SK-N-MC (cell line): ENCODE measurements around the gene ABLIM2.

Source experiments
- DNase-seq: peaks from one replicate; pipeline ENCODE4 v3.0.0-alpha.2; 2011; ENCODE audit warnings: low read depth, low spot score
- H3K27ac ChIP-seq: fragments of 200-600 bp; sonication (generic); 2 replicates; pipeline ENCODE4 v1.5.1; 2016; ENCODE audit warnings: mixed run types
- H3K36me3 ChIP-seq: fragments of 200-600 bp; sonication (generic); 2 replicates; pipeline ENCODE4 v1.6.1; 2017; ENCODE audit warnings: antibody characterized with exemption, low read length, mixed read lengths; ENCODE audit not compliant: insufficient read depth
- H3K4me3 ChIP-seq: fragments of 200-600 bp; sonication (generic); 2 replicates; pipeline ENCODE4 v1.5.1; 2016
- H3K9ac ChIP-seq: fragments of 200-600 bp; sonication (generic); 2 replicates; pipeline ENCODE4 v1.8.0; 2017; ENCODE audit warnings: mixed run types, mixed read lengths; ENCODE audit not compliant: insufficient read length
- H3K9me3 ChIP-seq: fragments of 200-600 bp; sonication (generic); 2 replicates; pipeline ENCODE4 v1.6.1; 2017; ENCODE audit warnings: low read depth, mild to moderate bottlenecking, antibody characterized with exemption, low read length, moderate library complexity, mixed read lengths
- EZH2 ChIP-seq: fragments of 200-600 bp; sonication (generic); IDR thresholded peaks from one replicate; pipeline ENCODE4 v1.6.1; 2017; ENCODE audit warnings: antibody characterized with exemption
- FOXP2 ChIP-seq: optimal IDR thresholded peaks from 2 replicates; pipeline ENCODE3; 2011; ENCODE audit warnings: mild to moderate bottlenecking, moderate library complexity; ENCODE audit not compliant: insufficient read depth; ENCODE audit errors: extremely low read length, control extremely low read depth
- POLR2AphosphoS5 ChIP-seq: IDR thresholded peaks from 2 replicates; pipeline ENCODE4 v1.6.1; 2012; ENCODE audit warnings: mild to moderate bottlenecking, low read depth, low read length, borderline replicate concordance

The ABLIM2 gene

GRCh38 chr4:8194306-8195242, 36.0 kb upstream of the ABLIM2 start:
- Histone ChIP-seq H3K4me3 (no peak overlapping the region), H3K9ac (no peak overlapping the region), H3K9me3 (no peaks in the 10 kb centered on the region), H3K36me3 (no peaks in the 10 kb centered on the region), H3K27ac (no peak overlapping the region)
- TF ChIP-seq POLR2AphosphoS5 (no peak), FOXP2 (no peak)
- no peak for DNase-seq

DNA sequence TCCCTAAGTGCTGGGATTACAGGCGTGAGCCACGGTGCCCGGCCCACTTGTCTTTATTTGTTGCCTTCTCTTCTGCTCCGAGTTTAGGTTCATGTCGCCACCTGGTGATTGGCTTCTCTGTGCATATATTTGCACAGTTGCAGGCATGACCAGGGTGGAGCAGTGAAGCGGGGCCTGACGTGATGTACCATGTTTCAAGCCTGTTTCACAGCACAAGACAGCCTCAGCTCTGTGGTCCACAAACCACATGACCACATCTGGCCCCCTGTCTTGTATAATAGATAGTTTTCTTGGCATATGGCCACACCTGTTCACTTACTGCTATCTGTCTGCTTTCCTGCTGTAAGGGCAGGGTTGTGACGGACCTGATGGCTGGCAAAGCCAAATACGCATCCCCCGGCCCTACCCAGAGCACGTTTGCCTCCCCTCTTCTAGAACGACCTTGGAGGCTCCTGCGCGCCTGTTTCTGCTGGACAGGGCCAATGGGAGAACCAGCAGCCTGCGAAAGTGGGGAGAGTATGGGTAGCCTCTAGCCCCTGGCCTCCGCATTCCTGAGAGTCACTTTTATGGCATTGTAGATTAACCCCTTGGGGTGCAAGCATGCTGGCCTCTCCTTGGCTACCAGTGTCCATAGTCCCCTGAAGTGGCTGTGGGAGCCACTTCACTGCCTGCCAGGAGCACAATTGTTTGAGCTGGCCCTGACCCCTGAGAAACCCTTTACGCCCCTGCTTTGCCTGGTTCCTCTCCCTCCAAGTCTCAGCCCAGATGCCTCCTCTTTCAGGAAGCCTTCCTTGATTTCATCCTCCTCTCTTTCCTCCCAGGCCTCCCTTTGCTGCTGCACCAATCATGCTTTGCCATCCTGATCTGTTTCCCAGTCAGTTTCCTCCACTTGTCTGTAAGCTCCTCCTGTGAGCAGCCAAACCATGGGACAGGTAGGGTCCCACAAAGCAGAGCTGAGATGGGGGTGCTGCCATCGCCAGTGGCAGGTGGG, 34.4 kb upstream of the ABLIM2 start:
- no peak overlapping the region for H3K4me3 ChIP-seq
- H3K36me3 ChIP-seq: no peaks in the 10 kb centered on the region
- H3K9me3 ChIP-seq: no peaks in the 10 kb centered on the region
- H3K27ac ChIP-seq: no peak overlapping the region
- no peak for TF ChIP-seq FOXP2
- no peak for TF ChIP-seq EZH2
- no peak overlapping the region for H3K9ac ChIP-seq
- no peak for DNase-seq

DNA sequence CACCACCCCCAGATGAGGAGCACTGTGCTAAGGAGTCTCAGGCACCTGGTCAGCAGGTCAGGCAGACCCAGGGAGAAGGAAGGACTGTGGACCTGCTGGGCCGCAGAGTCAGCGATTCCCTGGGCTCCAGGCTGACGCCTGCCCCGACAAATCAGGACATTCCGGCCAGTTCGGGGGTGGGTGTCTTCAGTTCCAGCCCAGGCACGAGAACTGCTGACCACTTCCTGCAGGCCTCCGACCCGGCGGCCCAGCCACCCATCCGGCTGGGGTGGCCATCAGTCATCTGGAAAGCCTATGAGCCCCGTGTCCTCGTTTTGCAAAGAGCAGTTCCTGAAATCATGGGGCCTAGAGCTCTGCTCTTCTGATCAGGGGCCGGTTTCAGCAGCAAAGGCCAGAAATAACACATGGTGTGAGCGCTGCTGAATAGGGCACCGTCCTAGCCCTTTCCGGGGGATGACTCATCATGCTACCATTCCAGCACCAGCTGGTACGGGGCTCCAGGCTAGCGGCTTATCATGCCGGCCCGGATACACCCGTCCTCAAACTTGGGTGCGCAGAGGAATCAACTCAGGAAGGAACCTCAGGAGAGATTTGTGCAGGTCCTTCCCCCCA, 32.6 kb upstream of the ABLIM2 start:
- no peaks in the 10 kb centered on the region for H3K36me3 ChIP-seq
- DNase-seq: no peak
- H3K9ac ChIP-seq: no peak overlapping the region
- no peaks in the 10 kb centered on the region for H3K9me3 ChIP-seq
- TF ChIP-seq EZH2: no peak
- no peak for TF ChIP-seq POLR2AphosphoS5
- TF ChIP-seq FOXP2: no peak
- H3K27ac ChIP-seq: no peak overlapping the region
- H3K4me3 ChIP-seq: no peak overlapping the region

DNA sequence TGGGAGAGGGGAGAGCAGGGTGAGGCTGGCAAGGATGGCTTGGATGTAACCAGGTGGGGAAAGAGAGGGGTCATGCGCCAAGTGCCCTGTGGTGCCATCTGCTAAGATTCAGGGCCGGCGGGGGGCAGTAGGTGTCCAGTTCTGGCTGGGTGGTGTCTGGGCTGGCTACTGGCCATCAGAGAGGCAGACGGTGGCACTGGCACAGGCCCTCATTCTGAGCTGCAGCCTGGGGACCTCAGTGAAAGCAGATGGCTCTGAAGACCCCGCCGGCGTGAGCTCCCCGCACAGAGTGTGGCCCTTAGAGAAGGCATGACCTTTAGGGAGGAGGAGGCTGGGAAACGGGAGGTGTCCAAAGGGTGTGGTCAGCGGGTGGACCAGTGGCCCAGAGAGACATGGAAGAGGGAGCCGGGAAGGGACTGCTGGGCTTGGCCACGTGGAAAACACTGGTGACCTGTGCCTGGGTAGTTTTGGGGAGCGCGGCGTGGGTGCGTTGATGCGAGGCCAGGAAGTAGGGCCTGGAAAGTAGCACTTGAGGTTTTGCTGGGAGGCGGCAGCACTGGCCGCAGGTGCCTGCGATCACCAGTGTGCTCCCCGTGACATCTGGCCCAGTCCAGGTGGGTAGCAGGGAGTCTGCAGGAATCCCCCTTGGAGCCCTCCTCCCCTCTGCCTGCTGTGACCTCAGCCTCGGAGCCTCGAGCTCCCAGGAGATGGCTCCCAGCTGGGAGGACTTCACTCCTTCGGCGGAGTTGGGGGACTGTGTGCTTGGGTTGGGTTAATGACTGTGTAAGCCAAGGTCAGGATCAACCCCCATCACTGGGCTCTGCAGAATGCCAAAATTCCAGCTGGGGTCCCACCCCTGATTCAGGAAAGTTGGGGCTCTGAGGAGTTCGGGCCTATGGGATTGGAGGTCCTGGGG, 31.2 kb upstream of the ABLIM2 start:
- no peak overlapping the region for H3K4me3 ChIP-seq
- H3K36me3 ChIP-seq: no peaks in the 10 kb centered on the region
- DNase-seq: no peak
- no peaks in the 10 kb centered on the region for H3K9me3 ChIP-seq
- TF ChIP-seq FOXP2 (no peak), POLR2AphosphoS5 (no peak), EZH2 (no peak)
- no peak overlapping the region for H3K27ac ChIP-seq
- H3K9ac ChIP-seq: no peak overlapping the region

DNA sequence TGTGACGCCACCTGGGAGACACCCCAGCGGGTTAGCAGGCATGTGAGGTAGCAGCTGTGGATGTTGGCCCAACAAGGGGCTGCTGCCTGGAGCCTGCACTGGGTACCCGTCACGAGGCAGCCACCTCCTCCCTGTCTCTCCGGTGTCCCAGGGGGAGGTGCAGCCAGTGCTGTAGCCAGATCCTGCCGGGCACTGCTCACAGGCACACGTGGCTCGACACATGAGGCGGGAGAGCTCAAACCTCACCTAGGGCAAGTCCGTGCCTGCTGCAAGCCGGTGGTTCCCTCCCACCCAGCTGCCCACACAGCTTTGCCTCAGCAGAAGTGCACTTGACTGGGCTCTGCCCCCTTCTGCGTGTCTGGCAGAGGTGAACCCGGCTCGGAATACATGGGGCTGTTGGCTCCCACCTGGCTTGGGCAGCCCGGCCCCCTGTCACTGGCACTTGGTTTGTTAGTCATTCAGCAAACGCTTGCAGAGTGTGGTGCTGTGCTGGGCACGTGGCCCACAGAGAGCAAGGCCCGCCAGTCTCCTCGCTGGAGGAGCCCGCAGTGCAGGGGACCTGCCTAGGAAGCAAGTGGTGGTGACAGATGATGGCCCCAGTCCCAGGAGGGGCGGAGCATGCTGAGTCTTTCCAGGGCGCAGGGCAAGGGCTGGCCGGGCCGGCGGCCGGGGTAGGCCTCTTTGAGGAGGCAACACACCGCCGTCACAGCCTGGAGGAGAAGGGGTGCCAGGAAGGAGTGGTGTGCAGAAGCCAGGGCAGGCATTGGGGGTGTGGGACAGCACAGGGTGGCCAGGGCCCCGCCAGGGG, 30.3 kb upstream of the ABLIM2 start:
- Histone ChIP-seq H3K9me3 (no peaks in the 10 kb centered on the region), H3K4me3 (no peak overlapping the region), H3K9ac (no peak overlapping the region), H3K27ac (no peak overlapping the region), H3K36me3 (no peaks in the 10 kb centered on the region)
- no peak for DNase-seq
- no peak for TF ChIP-seq EZH2
- TF ChIP-seq FOXP2: no peak
- TF ChIP-seq POLR2AphosphoS5: no peak

GRCh38 chr4:8188085-8188484, 29.5 kb upstream of the ABLIM2 start:
- no peaks in the 10 kb centered on the region for H3K9me3 ChIP-seq
- H3K36me3 ChIP-seq: no peaks in the 10 kb centered on the region
- TF ChIP-seq EZH2 (no peak), FOXP2 (no peak), POLR2AphosphoS5 (no peak)
- no peak overlapping the region for H3K9ac ChIP-seq
- no peak for DNase-seq
- H3K27ac ChIP-seq: no peak overlapping the region
- no peak overlapping the region for H3K4me3 ChIP-seq

DNA sequence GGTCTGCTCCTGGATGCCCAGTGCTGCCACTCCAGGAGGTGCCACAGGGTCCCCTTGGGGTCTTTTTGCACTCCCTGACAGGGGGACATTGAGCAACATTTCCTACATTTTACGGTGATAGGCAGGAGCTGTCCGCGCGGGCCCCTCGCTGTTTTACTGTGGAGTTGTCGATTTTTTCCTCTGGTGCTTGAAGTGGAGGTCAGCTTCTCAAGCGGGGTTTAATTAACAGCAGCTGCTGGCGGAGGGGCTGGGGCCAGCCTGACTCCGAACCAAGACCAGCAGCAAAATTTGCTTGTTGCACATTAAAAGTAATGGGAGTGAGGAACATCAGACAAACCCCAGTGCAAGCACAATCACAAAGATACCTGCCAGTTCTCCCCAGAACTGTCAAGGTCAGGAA, 27.3 kb upstream of the ABLIM2 start:
- no peak for DNase-seq
- TF ChIP-seq EZH2 (no peak), FOXP2 (no peak), POLR2AphosphoS5 (no peak)
- Histone ChIP-seq H3K36me3 (no peaks in the 10 kb centered on the region), H3K9ac (no peak overlapping the region), H3K9me3 (no peaks in the 10 kb centered on the region), H3K27ac (no peak overlapping the region), H3K4me3 (no peak overlapping the region)
